Umbilical cord (tissue), 2 donors: ENCODE data around the gene PRR16. TPM values are rescaled to one million over a fixed set of nuclear protein-coding genes. Genes with fewer than 3 reads are reported as not detected.

Experiments
- DNase-seq: peaks from one replicate; pipeline ENCODE4 v3.0.0-alpha.2; 2015; ENCODE audit warnings: low spot score
- total RNA-seq: library from RNA; depleted of rRNA; stranded (reverse); fragments of >200 nt; gene quantifications from one replicate; pipeline ENCODE4 v1.2.3, GENCODE V29; 2014; ENCODE audit warnings: low replicate concordance; ENCODE audit not compliant: insufficient read depth

PRR16 gene
- total RNA-seq, 1 donor from 2014 or later = 7.9 TPM

GRCh38 chr5:120463006-120463680 lies 957 bp upstream of the PRR16 start:
- peak; percentile 63 for DNase-seq

GRCh38 chr5:120464627-120465435 lies 731 bp downstream of the PRR16 start:
- peak; percentile 72 for DNase-seq

GRCh38 chr5:120465436-120465961 lies 1.4 kb downstream of the PRR16 start:
- DNase-seq = peak; percentile 65

- DNase-seq = peak; percentile 54
Observed at GRCh38 chr5:120466341-120467006, 2.4 kb downstream of the PRR16 start.

DNA sequence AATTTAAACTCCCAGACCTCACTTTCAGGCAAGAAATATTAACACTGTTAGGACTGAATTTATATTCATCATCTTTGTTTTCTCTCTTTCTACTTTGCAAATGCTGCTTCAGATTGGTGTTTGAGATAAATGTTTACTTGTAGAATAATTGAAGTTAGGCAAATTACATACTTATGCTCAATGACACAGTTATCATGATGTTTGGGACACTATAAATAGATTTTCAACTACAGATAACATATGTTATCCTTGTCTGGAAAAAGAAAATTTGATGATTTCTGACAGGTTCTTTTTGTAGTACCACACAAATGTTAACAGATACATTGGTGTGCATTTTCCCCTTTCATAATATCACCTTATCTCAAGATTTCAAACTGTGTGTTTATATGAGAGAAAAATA lies 7.9 kb downstream of the PRR16 start:
- DNase-seq = no peak

DNA sequence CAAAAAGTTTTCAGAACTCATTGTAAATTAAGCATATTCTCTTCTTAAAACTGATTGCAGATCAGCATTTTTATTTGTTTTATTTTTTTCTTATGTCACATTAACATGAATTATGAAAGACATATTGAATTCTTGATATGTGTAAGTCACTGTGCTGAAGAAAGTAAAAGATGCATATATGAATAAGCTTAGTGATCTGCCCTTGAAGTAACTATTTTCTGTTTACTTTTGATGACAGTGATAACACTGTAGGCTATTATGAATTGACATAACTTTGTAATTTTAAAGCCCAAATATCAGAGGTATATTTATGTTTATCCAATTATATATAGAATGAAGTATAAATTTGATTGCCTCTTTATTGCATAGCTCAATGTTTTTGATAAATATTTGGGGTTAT lies 8.8 kb downstream of the PRR16 start:
- DNase-seq = no peak

DNA sequence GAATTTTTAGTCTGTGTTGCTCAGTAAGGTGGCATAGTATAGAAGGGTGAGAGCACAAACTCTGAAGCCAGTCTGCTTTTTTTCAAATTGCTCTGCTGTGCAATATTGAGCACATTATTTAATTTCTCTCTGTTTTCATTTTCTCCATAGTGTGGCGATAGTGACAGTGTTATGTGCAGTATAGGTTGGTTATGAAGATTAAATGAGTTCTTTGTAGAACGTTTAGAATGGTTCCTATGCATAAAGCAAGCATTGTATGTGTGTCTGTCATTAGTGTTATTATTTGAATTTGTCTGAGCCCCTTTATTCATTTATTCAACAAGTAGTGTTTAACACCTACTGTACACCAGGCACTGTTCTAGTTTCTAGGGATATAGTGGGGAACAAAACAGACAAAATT lies 9.2 kb downstream of the PRR16 start:
- no peak for DNase-seq

DNA sequence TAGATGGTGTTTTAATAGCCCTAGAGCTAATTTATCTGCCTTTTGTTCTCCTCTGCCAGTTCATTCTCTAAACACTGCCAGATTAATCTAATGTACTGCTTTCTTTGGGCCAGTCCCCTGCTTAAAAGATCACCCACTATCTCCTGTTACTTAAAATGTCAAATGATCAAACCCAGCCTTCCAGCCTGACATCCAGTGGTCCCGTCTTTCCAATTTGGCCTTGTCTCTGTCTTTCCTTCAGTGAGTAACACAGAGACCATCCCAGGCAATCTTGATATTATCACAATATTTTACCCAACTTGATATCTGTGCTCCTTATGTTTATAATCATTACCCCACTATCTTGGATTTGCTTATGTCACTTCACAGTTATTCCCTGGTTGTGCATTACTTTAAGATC lies 12.0 kb downstream of the PRR16 start:
- peak; percentile 81 for DNase-seq

DNA sequence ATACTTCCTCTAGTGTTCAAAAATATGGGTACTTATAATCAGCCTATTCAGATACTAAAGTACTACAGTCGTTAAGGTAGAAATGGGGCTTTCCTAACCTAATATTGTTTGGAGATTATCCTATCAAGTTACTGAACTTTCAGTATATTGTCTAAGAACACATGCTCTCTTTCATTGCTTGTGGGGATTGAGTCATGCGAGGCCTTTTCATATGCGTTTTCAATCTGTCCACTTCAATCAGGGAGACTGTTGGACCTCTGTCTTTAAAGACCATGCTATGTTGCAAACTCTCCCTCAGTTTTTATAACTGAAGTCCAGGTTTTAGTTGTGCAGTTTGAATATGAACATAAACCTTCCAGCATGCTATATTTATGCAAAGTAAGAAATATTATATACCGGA lies 15.0 kb downstream of the PRR16 start:
- DNase-seq = peak; percentile 41

DNA sequence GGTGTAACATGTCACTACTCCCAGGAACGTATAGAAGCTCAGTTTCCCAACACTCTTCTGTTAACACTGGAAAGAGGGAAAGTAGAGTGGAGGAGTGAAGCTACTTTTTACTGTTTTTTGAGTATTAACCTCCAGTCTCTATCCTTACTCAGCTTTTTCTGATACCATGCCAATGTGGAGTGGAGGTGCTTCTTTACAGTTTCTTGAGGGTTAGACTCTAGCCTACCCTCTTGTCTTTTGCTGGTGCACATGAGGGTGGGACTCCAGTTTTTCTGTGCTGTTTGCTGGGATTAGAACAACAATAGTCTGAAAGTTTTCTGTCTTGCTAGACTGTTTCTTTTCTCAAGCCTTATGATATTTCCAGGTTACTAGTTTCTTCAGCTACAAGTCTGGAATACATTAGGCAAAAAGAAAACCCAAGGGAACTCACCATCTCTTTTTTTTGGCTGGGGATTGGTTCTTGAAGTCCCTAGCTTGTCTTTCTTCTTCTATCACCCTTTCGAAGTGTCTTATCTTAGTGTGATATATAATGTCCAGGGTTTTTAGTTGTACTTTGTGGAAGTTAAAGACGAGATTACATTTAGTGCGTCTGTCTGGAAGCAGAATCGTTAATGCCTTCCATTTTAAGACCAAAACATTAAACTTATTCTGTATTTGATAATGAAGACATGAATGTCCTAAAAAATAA lies 35.9 kb downstream of the PRR16 start:
- DNase-seq = peak; percentile 80

DNA sequence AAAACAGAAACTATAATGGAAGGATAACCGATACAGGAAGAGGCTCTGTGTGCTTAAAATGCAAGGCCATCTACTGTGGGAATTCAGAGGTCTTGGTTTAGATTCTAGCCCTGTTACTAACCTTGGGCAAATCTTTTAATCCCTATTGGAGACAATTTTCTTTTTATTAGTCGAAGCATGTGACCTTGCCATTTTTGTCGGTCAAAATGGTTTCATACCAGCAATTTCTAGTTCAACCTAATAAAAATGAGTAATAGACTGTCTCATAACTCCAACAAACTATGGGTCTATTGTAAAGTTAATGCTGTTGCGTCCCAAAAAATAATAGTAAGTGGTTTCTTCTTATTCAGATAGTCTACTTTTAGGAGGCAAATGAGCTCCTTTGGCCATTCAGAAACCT lies 38.4 kb downstream of the PRR16 start:
- peak; percentile 40 for DNase-seq

- DNase-seq = no peak
Observed at GRCh38 chr5:120503341-120503740, 39.2 kb downstream of the PRR16 start.

DNA sequence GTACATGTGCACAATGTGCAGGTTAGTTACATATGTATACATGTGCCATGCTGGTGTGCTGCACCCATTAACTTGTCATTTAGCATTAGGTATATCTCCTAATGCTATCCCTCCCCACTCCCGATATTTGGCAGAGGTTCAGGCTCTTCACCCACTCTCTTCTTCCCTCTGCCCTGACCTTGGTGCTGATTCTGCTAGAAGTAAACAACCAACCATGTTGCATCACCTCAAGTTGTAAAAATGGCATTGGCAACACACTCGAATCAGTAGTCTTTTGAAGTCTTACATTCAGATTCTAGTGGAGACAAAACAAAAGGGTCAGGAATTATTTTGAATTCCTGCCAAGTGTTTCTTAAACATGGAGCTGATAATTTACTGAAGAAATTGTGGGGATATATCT lies 40.0 kb downstream of the PRR16 start:
- no peak for DNase-seq

- no peak for DNase-seq
Observed at GRCh38 chr5:120507197-120507596, 43.1 kb downstream of the PRR16 start.

GRCh38 chr5:120507800-120508463 lies 43.8 kb downstream of the PRR16 start:
- DNase-seq = no peak

DNA sequence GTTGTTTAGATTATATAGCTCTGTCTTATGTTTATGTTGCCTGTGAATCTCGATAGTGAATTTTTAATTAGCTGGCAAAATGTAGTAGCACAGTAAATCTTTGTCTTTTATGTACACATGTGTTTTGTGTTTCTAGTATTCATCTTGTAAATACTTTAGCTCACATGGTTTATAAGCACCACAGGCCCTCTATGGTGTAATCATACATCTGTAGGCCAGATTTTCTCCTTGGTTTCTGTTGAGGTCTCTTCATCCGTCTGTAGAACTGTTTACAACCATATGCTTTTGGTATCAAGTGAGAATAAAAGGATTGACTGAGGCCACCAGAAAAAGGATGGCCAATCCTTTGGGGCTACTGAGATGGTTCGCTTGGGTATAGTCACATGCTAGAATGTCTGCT lies 45.0 kb downstream of the PRR16 start:
- DNase-seq = peak; percentile 62

DNA sequence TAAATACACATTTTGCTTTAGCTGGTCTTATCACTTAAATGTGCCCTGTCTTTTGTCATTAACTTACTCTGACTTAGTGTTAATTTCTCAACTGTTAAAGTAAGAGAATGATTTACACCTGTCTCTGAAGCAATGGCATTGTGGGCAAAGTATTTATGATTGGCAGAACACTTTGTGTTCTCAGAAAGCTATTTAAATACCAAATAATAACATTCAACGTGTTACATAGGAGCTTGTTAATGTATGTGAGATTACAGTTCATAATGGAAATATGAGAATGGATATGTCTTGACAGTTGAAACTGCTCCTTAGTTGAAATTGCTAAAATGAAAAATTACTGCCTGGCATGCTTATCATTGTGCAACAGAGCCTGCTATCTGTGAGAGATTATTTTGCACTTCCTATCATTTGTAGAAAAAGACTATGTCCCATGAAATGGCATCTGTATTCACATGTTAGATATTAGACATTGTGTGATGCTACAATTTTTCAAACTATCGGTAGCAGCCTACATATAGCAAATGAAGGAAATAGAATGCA lies 46.1 kb downstream of the PRR16 start:
- DNase-seq = no peak

DNA sequence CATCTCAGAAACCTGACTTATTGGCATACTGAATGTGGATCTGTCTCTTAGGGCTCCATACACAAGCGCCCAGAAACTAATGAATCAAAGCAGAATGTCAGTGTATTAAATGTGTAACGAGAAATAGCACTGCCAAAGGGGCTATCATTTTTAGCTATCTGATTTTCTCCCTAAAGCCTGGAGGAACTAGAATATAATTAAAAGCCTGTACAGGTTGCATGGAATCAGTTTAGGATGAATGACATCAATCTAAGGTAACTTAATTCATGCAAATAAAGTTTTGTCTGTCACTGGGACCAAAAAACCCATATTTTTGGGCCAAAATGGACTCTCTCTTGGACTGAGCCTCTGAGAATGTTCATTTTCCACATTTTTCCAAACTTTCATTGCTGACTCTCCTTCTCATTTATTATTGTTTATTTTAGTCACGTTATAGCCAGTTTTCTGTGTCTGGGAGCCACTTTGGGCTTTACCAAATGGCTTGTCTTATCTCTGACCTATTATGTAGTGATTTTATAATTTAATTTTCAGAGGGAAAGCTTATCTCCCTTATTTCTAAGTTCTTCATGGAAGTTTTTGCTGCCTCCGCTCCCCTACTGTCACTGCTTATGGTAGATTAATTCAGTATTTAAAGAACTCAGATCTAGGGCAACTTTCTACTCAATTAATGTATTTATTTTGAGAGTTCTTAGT lies 47.0 kb downstream of the PRR16 start:
- DNase-seq = no peak

GRCh38 chr5:120512068-120512467 lies 48.0 kb downstream of the PRR16 start:
- no peak for DNase-seq
